Measurements from ENCODE around the gene SLC66A3. TPM values are rescaled to one million over a fixed set of nuclear protein-coding genes. Genes with fewer than 3 reads are reported as not detected.

SLC66A3 gene
- total RNA-seq, 1 experiment from 2014 or later = 12.5 TPM

DNA sequence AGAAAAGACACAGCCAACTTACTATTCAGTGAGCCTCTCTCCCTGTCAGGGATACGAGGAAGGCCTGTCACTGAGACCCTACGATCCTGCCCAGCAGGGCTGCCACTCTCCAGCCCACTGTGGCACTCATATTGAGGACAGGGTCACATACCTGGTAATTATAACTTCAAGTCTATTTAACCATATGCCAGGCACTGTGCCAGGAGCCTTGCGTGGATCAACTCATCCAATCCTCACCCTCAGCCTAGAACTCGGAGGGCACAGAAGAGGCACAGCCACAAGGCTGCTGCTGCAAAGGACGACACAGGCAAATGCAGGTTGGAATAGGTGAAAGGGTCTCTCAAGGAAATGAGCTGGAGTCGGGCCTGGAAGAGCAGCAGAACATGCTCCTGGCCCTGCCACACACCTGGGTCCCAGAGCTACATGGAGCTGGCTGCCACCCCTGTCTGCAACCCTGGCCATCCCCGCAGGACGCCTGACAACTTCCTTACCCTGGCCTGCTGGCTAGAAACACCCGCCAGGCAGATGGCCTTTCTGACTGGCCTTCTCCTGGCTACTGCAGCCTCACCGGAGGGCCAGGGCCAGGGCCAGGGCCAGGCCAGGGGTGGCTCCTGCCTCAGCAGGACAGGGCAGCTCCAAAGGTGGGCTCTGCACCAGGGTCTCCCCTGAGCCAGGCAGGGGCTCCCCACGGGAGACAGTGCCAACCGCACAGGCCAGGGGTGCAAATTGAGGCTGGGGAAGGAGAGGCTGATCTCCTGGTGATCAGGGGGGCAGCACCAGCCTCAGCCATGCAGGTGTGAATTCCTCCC, 32.1 kb upstream of the SLC66A3 start:
- Mint-ChIP-seq H3K27ac (no peak overlapping the region), H3K4me3 (no peak overlapping the region), H3K9me3 (no peaks in the 10 kb centered on the region), H3K27me3 (ENCODE audit: low read depth) (peaks cover 1% of the 10 kb centered on the region; the same call in 1 of the 2 replicates), H3K36me3 (no peaks in the 10 kb centered on the region), H3K4me1 (peaks cover 15% of the 10 kb centered on the region; the same call in 1 of the 2 replicates)
- no peak for ATAC-seq
- ChIA-PET POLR2A (no interaction called here), CTCF (interaction anchor here (0.7 to 6.9 kb wide), 16 partner anchors 10 to 308 kb away, joined by 3 to 129 read pairs (median 6); a partner anchor contains a TSS)
- DNase-seq (ENCODE audit: low spot score) = no peak
- TF ChIP-seq ZNF396 (CRISPR knock-in tag; IDR thresholded peaks at IDR 0.05; ENCODE audit: borderline replicate concordance) (no peak), NFATC4 (CRISPR knock-in tag; IDR thresholded peaks at IDR 0.05) (no peak), SMAD3 (CRISPR knock-in tag; IDR thresholded peaks at IDR 0.05; ENCODE audit: borderline replicate concordance) (no peak), USF1 (CRISPR knock-in tag; IDR thresholded peaks at IDR 0.05) (no peak), ETV6 (CRISPR knock-in tag; IDR thresholded peaks at IDR 0.05) (no peak), ARID4B (CRISPR knock-in tag; IDR thresholded peaks at IDR 0.05; ENCODE audit: borderline replicate concordance) (no peak), ZNF416 (CRISPR knock-in tag; IDR thresholded peaks at IDR 0.05) (no peak), ZBTB21 (CRISPR knock-in tag; IDR thresholded peaks at IDR 0.05; ENCODE audit: borderline replicate concordance) (no peak), FOXJ3 (CRISPR knock-in tag; IDR thresholded peaks at IDR 0.05; ENCODE audit: borderline replicate concordance) (no peak), CREM (CRISPR knock-in tag; IDR thresholded peaks at IDR 0.05) (no peak), CDX4 (CRISPR knock-in tag; IDR thresholded peaks at IDR 0.05; ENCODE audit: borderline replicate concordance) (no peak), TEAD1 (CRISPR knock-in tag; IDR thresholded peaks at IDR 0.05) (no peak), ATF6 (CRISPR knock-in tag; IDR thresholded peaks at IDR 0.05) (no peak), NR2C2 (CRISPR knock-in tag; IDR thresholded peaks at IDR 0.05) (no peak), PREB (CRISPR knock-in tag; IDR thresholded peaks at IDR 0.05; ENCODE audit: borderline replicate concordance) (no peak), RELA (CRISPR knock-in tag; IDR thresholded peaks at IDR 0.05; ENCODE audit: borderline replicate concordance) (no peak)
- TF ChIP-seq, protein P1, sequence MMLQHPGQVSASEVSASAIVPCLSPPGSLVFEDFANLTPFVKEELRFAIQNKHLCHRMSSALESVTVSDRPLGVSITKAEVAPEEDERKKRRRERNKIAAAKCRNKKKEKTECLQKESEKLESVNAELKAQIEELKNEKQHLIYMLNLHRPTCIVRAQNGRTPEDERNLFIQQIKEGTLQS (CRISPR knock-in tag; conservative IDR thresholded peaks at IDR 0.05) = no peak
- TF ChIP-seq, protein P2, sequence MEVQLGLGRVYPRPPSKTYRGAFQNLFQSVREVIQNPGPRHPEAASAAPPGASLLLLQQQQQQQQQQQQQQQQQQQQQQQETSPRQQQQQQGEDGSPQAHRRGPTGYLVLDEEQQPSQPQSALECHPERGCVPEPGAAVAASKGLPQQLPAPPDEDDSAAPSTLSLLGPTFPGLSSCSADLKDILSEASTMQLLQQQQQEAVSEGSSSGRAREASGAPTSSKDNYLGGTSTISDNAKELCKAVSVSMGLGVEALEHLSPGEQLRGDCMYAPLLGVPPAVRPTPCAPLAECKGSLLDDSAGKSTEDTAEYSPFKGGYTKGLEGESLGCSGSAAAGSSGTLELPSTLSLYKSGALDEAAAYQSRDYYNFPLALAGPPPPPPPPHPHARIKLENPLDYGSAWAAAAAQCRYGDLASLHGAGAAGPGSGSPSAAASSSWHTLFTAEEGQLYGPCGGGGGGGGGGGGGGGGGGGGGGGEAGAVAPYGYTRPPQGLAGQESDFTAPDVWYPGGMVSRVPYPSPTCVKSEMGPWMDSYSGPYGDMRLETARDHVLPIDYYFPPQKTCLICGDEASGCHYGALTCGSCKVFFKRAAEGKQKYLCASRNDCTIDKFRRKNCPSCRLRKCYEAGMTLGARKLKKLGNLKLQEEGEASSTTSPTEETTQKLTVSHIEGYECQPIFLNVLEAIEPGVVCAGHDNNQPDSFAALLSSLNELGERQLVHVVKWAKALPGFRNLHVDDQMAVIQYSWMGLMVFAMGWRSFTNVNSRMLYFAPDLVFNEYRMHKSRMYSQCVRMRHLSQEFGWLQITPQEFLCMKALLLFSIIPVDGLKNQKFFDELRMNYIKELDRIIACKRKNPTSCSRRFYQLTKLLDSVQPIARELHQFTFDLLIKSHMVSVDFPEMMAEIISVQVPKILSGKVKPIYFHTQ (CRISPR knock-in tag; IDR thresholded peaks at IDR 0.05) = no peak
